Keratinocyte (primary cell): ENCODE measurements around the gene LRPPRC.

ENCODE experiments used
- EZH2 ChIP-seq: IDR thresholded peaks from one replicate; pipeline ENCODE4 v1.6.1; 2012; ENCODE audit warnings: inconsistent platforms, mild to moderate bottlenecking, low read length, moderate library complexity
- TF ChIP-seq, protein P1 (sequence below), 3 experiments: IDR thresholded peaks in 1 of 3; conservative IDR thresholded peaks in 1 of 3; optimal IDR thresholded peaks in 1 of 3; 2 replicates in 2 of 3; 3 replicates in 1 of 3; pipeline versions ENCODE3 to v1.5.1; 2011; ENCODE audit warnings: low read length in 3 of 3, mild to moderate bottlenecking in 3 of 3, moderate library complexity in 2 of 3, control low read depth in 1 of 3, inconsistent platforms in 1 of 3; ENCODE audit not compliant: insufficient read depth in 2 of 3; ENCODE audit errors: extremely low read depth in 1 of 3

DNA sequence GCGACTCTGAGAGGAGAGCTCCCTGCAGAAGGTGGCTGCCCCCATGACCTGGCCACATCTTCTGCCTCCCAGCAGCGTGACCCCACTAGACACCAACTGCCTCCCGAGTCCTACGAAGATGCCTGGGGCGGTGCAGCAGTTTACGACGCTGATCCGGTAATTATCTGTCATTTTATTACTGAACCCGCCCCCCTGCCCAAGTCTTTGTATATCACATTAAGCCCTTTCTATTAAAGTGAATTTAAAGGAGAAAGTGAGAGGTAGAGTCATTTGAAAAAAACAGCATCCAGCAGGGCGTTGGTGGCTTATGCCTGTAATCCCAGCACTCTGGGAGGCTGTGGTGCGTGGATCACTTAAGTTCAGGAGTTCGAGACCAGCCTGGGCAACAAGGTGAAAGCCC lies 123.6 kb downstream of the LRPPRC start:
- TF ChIP-seq, protein P1, sequence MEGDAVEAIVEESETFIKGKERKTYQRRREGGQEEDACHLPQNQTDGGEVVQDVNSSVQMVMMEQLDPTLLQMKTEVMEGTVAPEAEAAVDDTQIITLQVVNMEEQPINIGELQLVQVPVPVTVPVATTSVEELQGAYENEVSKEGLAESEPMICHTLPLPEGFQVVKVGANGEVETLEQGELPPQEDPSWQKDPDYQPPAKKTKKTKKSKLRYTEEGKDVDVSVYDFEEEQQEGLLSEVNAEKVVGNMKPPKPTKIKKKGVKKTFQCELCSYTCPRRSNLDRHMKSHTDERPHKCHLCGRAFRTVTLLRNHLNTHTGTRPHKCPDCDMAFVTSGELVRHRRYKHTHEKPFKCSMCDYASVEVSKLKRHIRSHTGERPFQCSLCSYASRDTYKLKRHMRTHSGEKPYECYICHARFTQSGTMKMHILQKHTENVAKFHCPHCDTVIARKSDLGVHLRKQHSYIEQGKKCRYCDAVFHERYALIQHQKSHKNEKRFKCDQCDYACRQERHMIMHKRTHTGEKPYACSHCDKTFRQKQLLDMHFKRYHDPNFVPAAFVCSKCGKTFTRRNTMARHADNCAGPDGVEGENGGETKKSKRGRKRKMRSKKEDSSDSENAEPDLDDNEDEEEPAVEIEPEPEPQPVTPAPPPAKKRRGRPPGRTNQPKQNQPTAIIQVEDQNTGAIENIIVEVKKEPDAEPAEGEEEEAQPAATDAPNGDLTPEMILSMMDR (optimal IDR thresholded peaks at IDR 0.05 in 1 of 3, IDR thresholded peaks at IDR 0.05 in 1 of 3, conservative IDR thresholded peaks at IDR 0.05 in 1 of 3; ENCODE audit: extremely low read depth in 1 of 3, insufficient read depth in 2 of 3, low read length in 3 of 3) = no peak
- no peak for TF ChIP-seq EZH2
